Mesothelial cell of epicardium (in vitro differentiated cells): ENCODE data around the gene DAPK1. TPM values are rescaled to one million over a fixed set of nuclear protein-coding genes. Genes with fewer than 3 reads are reported as not detected.

Experiments used
- DNase-seq, 2 experiments: peaks; one replicate each; pipeline ENCODE4 v3.0.0; 2021; ENCODE audit warnings: low spot score in 2 of 2; ENCODE audit not compliant: unreplicated experiment in 2 of 2
- H3K27ac Mint-ChIP-seq: 2 replicates; pipeline ENCODE4 v1.8.0; 2021; ENCODE audit warnings: mixed read lengths
- H3K27me3 Mint-ChIP-seq: 2 replicates; pipeline ENCODE4 v1.8.0; 2021; ENCODE audit warnings: low read depth, mixed read lengths
- H3K36me3 Mint-ChIP-seq: 2 replicates; pipeline ENCODE4 v1.8.0; 2021; ENCODE audit warnings: mixed read lengths
- H3K4me1 Mint-ChIP-seq: 2 replicates; pipeline ENCODE4 v1.8.0; 2021; ENCODE audit warnings: mixed read lengths
- H3K4me3 Mint-ChIP-seq: 2 replicates; pipeline ENCODE4 v1.8.0; 2021; ENCODE audit warnings: mild to moderate bottlenecking, moderate library complexity, mixed read lengths
- H3K9me3 Mint-ChIP-seq: 2 replicates; pipeline ENCODE4 v1.8.0; 2021; ENCODE audit warnings: mixed read lengths
- total RNA-seq: library from RNA; stranded (reverse); gene quantifications from 3 replicates; pipeline ENCODE4 v1.2.1, GENCODE V29; 2021
- TF ChIP-seq, protein P1 (sequence below): fragments of 200-600 bp; sonication (generic); IDR thresholded peaks from one replicate; pipeline ENCODE4 v1.5.0; 2021; ENCODE audit warnings: antibody characterized with exemption; ENCODE audit not compliant: unreplicated experiment

Gene DAPK1
- total RNA-seq, 1 donor from 2014 or later: 239 TPM

DNA sequence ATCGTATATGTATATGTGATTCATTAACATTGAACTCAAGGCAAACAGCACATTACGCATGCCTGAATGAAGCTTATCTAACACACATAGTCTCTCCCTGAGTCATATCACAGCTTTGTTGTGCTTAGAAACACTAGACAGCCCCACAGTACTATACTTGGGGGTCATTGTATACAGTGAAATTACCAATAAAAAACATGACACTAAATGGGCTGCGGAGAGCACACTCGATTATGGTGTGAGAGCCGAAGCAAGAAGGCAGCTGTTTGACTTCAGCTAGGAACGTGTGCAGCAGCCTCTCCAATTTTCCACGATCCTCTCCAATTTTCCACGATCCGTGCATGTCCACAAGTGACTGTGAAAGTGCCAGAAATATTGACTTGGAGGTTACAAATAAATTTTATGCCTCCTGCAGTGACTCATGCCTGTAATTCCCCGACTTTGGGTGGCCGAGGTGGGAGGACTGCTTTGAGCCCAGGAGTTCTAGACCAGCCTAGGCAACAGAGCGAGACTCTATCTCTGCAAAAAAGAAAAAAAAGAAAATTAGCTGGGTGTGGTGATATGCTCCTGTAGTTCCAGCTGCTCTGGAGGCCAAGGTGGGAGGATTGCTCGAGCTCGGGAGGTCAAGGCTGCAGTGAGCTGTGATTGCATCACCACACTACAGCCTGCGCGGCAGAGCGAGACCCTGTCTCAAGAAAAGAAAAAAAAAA lies 102.4 kb downstream of the DAPK1 start:
- H3K4me1 Mint-ChIP-seq: peaks cover 85% of the 10 kb centered on the region
- H3K36me3 Mint-ChIP-seq: peaks cover 9% of the 10 kb centered on the region
- peak overlapping the region; percentile 93 for H3K27ac Mint-ChIP-seq
- H3K4me3 Mint-ChIP-seq: no peak overlapping the region
- H3K9me3 Mint-ChIP-seq: no peaks in the 10 kb centered on the region
- TF ChIP-seq, protein P1, sequence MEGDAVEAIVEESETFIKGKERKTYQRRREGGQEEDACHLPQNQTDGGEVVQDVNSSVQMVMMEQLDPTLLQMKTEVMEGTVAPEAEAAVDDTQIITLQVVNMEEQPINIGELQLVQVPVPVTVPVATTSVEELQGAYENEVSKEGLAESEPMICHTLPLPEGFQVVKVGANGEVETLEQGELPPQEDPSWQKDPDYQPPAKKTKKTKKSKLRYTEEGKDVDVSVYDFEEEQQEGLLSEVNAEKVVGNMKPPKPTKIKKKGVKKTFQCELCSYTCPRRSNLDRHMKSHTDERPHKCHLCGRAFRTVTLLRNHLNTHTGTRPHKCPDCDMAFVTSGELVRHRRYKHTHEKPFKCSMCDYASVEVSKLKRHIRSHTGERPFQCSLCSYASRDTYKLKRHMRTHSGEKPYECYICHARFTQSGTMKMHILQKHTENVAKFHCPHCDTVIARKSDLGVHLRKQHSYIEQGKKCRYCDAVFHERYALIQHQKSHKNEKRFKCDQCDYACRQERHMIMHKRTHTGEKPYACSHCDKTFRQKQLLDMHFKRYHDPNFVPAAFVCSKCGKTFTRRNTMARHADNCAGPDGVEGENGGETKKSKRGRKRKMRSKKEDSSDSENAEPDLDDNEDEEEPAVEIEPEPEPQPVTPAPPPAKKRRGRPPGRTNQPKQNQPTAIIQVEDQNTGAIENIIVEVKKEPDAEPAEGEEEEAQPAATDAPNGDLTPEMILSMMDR: no peak
- H3K27me3 Mint-ChIP-seq: no peaks in the 10 kb centered on the region
- no peak for DNase-seq

DNA sequence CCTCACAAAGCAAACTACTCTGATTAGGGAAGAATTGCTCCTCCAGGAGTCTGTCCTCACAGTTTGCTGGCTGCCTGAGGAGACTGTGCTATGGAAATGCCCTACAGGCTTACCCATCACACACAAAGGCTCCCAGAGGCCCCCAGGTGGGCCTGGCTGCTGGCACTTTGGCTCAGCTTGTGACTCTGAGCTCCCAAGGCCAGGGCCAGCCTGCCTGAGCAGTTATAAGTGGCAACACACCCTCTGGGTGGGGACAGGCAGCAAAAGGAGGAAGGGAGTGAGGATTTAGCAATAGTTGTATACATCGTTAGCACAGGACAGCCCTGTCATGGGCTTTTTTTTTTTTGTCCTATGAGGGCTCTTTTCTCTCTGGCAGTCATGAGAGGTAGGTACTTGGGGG lies 103.5 kb downstream of the DAPK1 start:
- Mint-ChIP-seq H3K36me3 (peaks cover 14% of the 10 kb centered on the region), H3K27ac (peak overlapping the region; percentile 74), H3K4me1 (peaks cover 86% of the 10 kb centered on the region), H3K27me3 (no peaks in the 10 kb centered on the region), H3K9me3 (no peaks in the 10 kb centered on the region), H3K4me3 (no peak overlapping the region)
- no peak for DNase-seq
- TF ChIP-seq, protein P1: no peak

DNA sequence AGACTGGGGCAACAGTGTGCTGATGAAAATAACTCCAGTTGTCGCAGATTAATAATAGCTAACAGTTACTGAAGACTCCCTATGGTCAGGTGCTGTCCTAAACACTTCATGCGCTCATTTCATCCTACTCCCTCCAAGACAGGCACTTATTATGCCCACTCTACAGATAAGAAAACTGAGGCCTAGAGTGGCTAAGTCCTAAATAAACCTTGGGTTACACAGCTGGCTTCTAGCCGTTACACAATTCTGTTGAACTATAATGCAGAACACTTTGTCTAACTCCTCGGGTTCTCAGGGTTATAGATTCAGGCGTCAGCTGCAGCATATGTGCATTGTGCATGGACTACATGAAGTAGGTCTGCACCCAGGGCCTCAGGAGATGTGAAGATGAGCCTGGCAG lies 103.9 kb downstream of the DAPK1 start:
- H3K36me3 Mint-ChIP-seq: peaks cover 14% of the 10 kb centered on the region
- H3K9me3 Mint-ChIP-seq: no peaks in the 10 kb centered on the region

GRCh38 chr9:87602933-87603643 lies 105.4 kb downstream of the DAPK1 start:
- no peak overlapping the region for H3K4me3 Mint-ChIP-seq
- no peaks in the 10 kb centered on the region for H3K27me3 Mint-ChIP-seq
- peak overlapping the region; percentile 90 for H3K27ac Mint-ChIP-seq
- no peak for DNase-seq
- H3K9me3 Mint-ChIP-seq: no peaks in the 10 kb centered on the region
- H3K4me1 Mint-ChIP-seq: peaks cover 79% of the 10 kb centered on the region
- TF ChIP-seq, protein P1: no peak
- peaks cover 18% of the 10 kb centered on the region for H3K36me3 Mint-ChIP-seq

More for the DNA sequence above, 103.9 kb downstream of the DAPK1 start:
- Mint-ChIP-seq H3K27ac (peak overlapping the region; percentile 90), H3K27me3 (no peaks in the 10 kb centered on the region), H3K4me1 (peaks cover 83% of the 10 kb centered on the region), H3K4me3 (no peak overlapping the region)
- TF ChIP-seq, protein P1: no peak
- no peak for DNase-seq

DNA sequence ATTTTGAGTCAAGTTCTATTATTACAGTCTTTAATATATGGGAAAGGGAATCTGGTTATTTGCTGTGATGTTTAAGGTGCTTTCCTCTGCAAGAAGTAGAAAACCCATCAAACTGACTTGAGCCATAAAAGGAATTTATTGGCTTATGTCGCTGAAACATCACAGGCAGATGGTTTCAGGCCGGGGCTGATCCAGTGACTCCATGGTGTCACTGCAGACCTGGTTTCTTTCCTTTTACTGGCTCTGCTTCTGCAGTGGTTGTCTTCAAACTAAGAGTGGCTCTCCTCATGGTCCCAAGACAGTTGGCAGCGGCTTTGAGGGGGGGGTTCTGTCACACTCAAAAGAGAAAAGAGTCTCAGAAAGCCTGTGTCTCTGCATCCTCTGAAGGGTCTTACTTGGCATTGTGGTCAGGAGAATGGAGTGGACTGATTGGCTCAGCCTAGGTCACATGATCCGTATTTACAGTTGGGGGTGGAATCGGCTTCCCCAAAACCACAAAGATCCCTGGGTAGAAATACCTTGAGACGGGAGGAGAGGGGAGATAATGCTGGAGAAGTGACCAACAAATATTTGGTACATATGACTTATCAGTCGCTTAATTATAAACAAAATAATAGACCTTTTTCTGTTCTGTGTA lies 106.3 kb downstream of the DAPK1 start:
- Mint-ChIP-seq H3K9me3 (no peaks in the 10 kb centered on the region), H3K27me3 (no peaks in the 10 kb centered on the region), H3K27ac (peak overlapping the region; percentile 90), H3K36me3 (peaks cover 27% of the 10 kb centered on the region), H3K4me3 (no peak overlapping the region), H3K4me1 (peaks cover 70% of the 10 kb centered on the region)
- DNase-seq: no peak
- TF ChIP-seq, protein P1: no peak
